Lung (tissue), 12 donors: ENCODE measurements around the gene CACNA1D. TPM values are rescaled to one million over a fixed set of nuclear protein-coding genes. Genes with fewer than 3 reads are reported as not detected.
A peak's percentile ranks its signal among the peaks of the same experiment; 100 is the strongest.

Experiments used
- ATAC-seq: fragments of 200-7000 bp; cut with Tn5 transposase; one replicate; pipeline ENCODE4 v1.9.1; 2020; ENCODE audit warnings: moderate number of reproducible peaks; ENCODE audit not compliant: insufficient read depth, low FRiP score
- DNase-seq, 3 donors: peaks; one replicate each; pipeline ENCODE4 v3.0.0-alpha.2; 2013 to 2017
- H3K27ac ChIP-seq, 2 donors: one replicate each; pipeline ENCODE4 v1.5.1; 2013; ENCODE audit warnings: mild to moderate bottlenecking in 2 of 2, moderate library complexity in 2 of 2, control low read depth in 1 of 2, inconsistent platforms in 1 of 2, low read depth in 1 of 2, low read length in 1 of 2
- H3K27me3 ChIP-seq, 3 donors: one replicate each; pipeline ENCODE4 v1.5.1; 2013; ENCODE audit warnings: low read length in 2 of 3; ENCODE audit not compliant: control insufficient read depth in 3 of 3, insufficient read depth in 3 of 3
- H3K36me3 ChIP-seq, 4 donors: one replicate each; pipeline ENCODE4 v1.5.1; 2013; ENCODE audit warnings: low read length in 4 of 4, mild to moderate bottlenecking in 1 of 4, moderate library complexity in 1 of 4; ENCODE audit not compliant: control insufficient read depth in 4 of 4, insufficient read depth in 4 of 4
- H3K4me1 ChIP-seq, 5 donors: one replicate each; pipeline ENCODE4 v1.5.1; 2013; ENCODE audit warnings: low read length in 5 of 5, mild to moderate bottlenecking in 2 of 5, moderate library complexity in 1 of 5; ENCODE audit not compliant: control insufficient read depth in 5 of 5, insufficient read depth in 5 of 5
- H3K4me3 ChIP-seq: one replicate; pipeline ENCODE4 v1.5.1; 2013; ENCODE audit warnings: mild to moderate bottlenecking, control low read depth, moderate library complexity
- H3K9ac ChIP-seq, 2 donors: one replicate each; pipeline ENCODE4 v1.5.1; 2013; ENCODE audit warnings: low read length in 2 of 2, control low read depth in 1 of 2; ENCODE audit not compliant: insufficient read depth in 1 of 2
- H3K9me3 ChIP-seq, 4 donors: one replicate each; pipeline ENCODE4 v1.5.1; 2013; ENCODE audit warnings: low read length in 3 of 4, mild to moderate bottlenecking in 1 of 4, moderate library complexity in 1 of 4; ENCODE audit not compliant: control insufficient read depth in 4 of 4, insufficient read depth in 3 of 4
- CTCF ChIP-seq: IDR thresholded peaks from 2 replicates; pipeline ENCODE4 v1.5.1; 2012; ENCODE audit warnings: mild to moderate bottlenecking; ENCODE audit errors: control extremely low read depth, extremely low read depth
- WGBS, 2 donors: extraction: QIAGEN DNeasy Blood & Tissue Kit; methylation state at CpG; one replicate each; pipeline ENCODE4 v1.1.7; 2013; 5-methylcytosine and 5-hydroxymethylcytosine counted together
- polyA plus RNA-seq, 2 donors: library from polyadenylated mRNA; stranded (reverse); fragments of 200-250 nt; gene quantifications; one replicate each; pipeline ENCODE4 v1.2.1, GENCODE V29; 2013
- total RNA-seq, 2 donors: library from RNA; depleted of rRNA in 1 of 2; stranded (reverse); fragments of >200 nt in 1 of 2; gene quantifications; one replicate each; pipeline ENCODE4 v1.2.1, GENCODE V29; 2014 to 2021
- donor health status: control.
- donor health status: control.
- donor health status: Bipolar disorder and iron deficiency.
- donor health status: healthy.
- donor health status: DM: yes; HTN: yes; CAD: no.

The CACNA1D gene
- total and polyA plus RNA-seq, 4 donors: 2.7 to 96.8 (median 23.1) TPM

GRCh38 chr3:53616321-53616720, 121.9 kb downstream of the CACNA1D start:
- peaks cover 0 to 2% (median 0%) of the 10 kb centered on the region in 4 donors for H3K36me3 ChIP-seq
- ATAC-seq (no peak), DNase-seq (peak; percentile 84 to 92 (median 91))
- no peaks in the 10 kb centered on the region for H3K9me3 ChIP-seq
- WGBS, 2 donors: 53 to 59% methylated on average over 5 of the region's 5 CpGs
- TF ChIP-seq CTCF: no peak
- no peak overlapping the region for H3K9ac ChIP-seq
- no peaks in the 10 kb centered on the region for H3K27me3 ChIP-seq
- no peak overlapping the region for H3K4me3 ChIP-seq
- H3K27ac ChIP-seq: no peak overlapping the region
- H3K4me1 ChIP-seq: peaks cover 0 to 22% (median 9%) of the 10 kb centered on the region in 5 donors

GRCh38 chr3:53616971-53617892, 122.8 kb downstream of the CACNA1D start:
- ATAC-seq (no peak), DNase-seq (no peak)
- no peak overlapping the region for H3K4me3 ChIP-seq
- no peaks in the 10 kb centered on the region for H3K9me3 ChIP-seq
- H3K36me3 ChIP-seq: peaks cover 0 to 2% (median 0%) of the 10 kb centered on the region in 4 donors
- no peaks in the 10 kb centered on the region for H3K27me3 ChIP-seq
- no peak overlapping the region for H3K27ac ChIP-seq
- no peak for TF ChIP-seq CTCF
- WGBS, 2 donors: 84 to 92% methylated on average over 7 of the region's 7 CpGs
- H3K9ac ChIP-seq: no peak overlapping the region
- peaks cover 0 to 22% (median 9%) of the 10 kb centered on the region in 5 donors for H3K4me1 ChIP-seq

GRCh38 chr3:53617893-53618523, 123.6 kb downstream of the CACNA1D start:
- H3K27me3 ChIP-seq: no peaks in the 10 kb centered on the region
- no peak for TF ChIP-seq CTCF
- no peak overlapping the region for H3K4me3 ChIP-seq
- no peaks in the 10 kb centered on the region for H3K9me3 ChIP-seq
- peaks cover 0 to 2% (median 0%) of the 10 kb centered on the region in 4 donors for H3K36me3 ChIP-seq
- peaks cover 0 to 22% (median 9%) of the 10 kb centered on the region in 5 donors for H3K4me1 ChIP-seq
- 85 to 92% methylated on average over 8 of the region's 8 CpGs for WGBS, 2 donors
- DNase-seq (no peak), ATAC-seq (no peak)
- no peak overlapping the region for H3K27ac ChIP-seq
- no peak overlapping the region for H3K9ac ChIP-seq
